ENCODE measurements around the gene PLG.

Gene PLG

DNA sequence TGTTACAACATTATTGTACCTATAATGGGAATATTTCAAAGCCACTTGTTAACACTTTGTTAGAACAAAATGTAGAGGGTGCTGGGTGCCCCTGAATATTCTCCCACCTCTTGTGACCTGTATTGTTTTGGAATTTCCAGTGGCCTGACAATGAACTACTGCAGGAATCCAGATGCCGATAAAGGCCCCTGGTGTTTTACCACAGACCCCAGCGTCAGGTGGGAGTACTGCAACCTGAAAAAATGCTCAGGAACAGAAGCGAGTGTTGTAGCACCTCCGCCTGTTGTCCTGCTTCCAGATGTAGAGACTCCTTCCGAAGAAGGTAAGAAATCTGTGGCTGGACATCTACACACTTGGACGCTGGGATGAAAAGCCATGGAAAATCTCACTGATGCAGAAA, 28.9 kb downstream of the PLG start:
- H3K27ac ChIP-seq (ENCODE audit: extremely low read depth, low read depth, low read length) = no peak overlapping the region
- no peaks in the 10 kb centered on the region for H3K4me1 ChIP-seq (ENCODE audit: control insufficient read depth, insufficient read depth, low read length)
- H3K36me3 ChIP-seq (ENCODE audit: control insufficient read depth in 2 of 2, insufficient read depth in 1 of 2, low read length in 2 of 2) = no peaks in the 10 kb centered on the region
- TF ChIP-seq GFI1B (tag by site-specific recombination; IDR thresholded peaks at IDR 0.05) = no peak
- TF ChIP-seq ZNF114 (tag by site-specific recombination; IDR thresholded peaks at IDR 0.05) = no peak
- TF ChIP-seq, protein P1, sequence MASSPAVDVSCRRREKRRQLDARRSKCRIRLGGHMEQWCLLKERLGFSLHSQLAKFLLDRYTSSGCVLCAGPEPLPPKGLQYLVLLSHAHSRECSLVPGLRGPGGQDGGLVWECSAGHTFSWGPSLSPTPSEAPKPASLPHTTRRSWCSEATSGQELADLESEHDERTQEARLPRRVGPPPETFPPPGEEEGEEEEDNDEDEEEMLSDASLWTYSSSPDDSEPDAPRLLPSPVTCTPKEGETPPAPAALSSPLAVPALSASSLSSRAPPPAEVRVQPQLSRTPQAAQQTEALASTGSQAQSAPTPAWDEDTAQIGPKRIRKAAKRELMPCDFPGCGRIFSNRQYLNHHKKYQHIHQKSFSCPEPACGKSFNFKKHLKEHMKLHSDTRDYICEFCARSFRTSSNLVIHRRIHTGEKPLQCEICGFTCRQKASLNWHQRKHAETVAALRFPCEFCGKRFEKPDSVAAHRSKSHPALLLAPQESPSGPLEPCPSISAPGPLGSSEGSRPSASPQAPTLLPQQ (tag by site-specific recombination; IDR thresholded peaks at IDR 0.05) = no peak
- TF ChIP-seq PRDM1 (tag by site-specific recombination; IDR thresholded peaks at IDR 0.05) = no peak
- TF ChIP-seq ZNF544 (tag by site-specific recombination; IDR thresholded peaks at IDR 0.05) = no peak
- TF ChIP-seq, protein P2, sequence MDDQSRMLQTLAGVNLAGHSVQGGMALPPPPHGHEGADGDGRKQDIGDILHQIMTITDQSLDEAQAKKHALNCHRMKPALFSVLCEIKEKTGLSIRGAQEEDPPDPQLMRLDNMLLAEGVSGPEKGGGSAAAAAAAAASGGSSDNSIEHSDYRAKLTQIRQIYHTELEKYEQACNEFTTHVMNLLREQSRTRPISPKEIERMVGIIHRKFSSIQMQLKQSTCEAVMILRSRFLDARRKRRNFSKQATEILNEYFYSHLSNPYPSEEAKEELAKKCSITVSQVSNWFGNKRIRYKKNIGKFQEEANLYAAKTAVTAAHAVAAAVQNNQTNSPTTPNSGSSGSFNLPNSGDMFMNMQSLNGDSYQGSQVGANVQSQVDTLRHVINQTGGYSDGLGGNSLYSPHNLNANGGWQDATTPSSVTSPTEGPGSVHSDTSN (CRISPR knock-in tag; IDR thresholded peaks at IDR 0.05) = no peak
- TF ChIP-seq ZNF521 (tag by site-specific recombination; IDR thresholded peaks at IDR 0.05) = no peak
- TF ChIP-seq ZNF707 (tag by site-specific recombination; IDR thresholded peaks at IDR 0.05) = no peak
- no peak for TF ChIP-seq ZNF610 (tag by site-specific recombination; IDR thresholded peaks at IDR 0.05; ENCODE audit: borderline replicate concordance)
- no peak for TF ChIP-seq ZNF169 (tag by site-specific recombination; IDR thresholded peaks at IDR 0.05)
- TF ChIP-seq ZNF776 (tag by site-specific recombination; IDR thresholded peaks at IDR 0.05; ENCODE audit: borderline replicate concordance) = no peak
- no peak for TF ChIP-seq ZNF792 (tag by site-specific recombination; IDR thresholded peaks at IDR 0.05)
- TF ChIP-seq ZNF626 (tag by site-specific recombination; IDR thresholded peaks at IDR 0.05) = no peak
- no peak for TF ChIP-seq ZNF24 (tag by site-specific recombination; IDR thresholded peaks at IDR 0.05)
- TF ChIP-seq, protein P3, sequence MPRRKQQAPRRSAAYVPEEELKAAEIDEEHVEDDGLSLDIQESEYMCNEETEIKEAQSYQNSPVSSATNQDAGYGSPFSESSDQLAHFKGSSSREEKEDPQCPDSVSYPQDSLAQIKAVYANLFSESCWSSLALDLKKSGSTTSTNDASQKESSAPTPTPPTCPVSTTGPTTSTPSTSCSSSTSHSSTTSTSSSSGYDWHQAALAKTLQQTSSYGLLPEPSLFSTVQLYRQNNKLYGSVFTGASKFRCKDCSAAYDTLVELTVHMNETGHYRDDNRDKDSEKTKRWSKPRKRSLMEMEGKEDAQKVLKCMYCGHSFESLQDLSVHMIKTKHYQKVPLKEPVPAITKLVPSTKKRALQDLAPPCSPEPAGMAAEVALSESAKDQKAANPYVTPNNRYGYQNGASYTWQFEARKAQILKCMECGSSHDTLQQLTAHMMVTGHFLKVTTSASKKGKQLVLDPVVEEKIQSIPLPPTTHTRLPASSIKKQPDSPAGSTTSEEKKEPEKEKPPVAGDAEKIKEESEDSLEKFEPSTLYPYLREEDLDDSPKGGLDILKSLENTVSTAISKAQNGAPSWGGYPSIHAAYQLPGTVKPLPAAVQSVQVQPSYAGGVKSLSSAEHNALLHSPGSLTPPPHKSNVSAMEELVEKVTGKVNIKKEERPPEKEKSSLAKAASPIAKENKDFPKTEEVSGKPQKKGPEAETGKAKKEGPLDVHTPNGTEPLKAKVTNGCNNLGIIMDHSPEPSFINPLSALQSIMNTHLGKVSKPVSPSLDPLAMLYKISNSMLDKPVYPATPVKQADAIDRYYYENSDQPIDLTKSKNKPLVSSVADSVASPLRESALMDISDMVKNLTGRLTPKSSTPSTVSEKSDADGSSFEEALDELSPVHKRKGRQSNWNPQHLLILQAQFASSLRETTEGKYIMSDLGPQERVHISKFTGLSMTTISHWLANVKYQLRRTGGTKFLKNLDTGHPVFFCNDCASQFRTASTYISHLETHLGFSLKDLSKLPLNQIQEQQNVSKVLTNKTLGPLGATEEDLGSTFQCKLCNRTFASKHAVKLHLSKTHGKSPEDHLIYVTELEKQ (tag by site-specific recombination; IDR thresholded peaks at IDR 0.05; ENCODE audit: borderline replicate concordance) = no peak
- no peak for TF ChIP-seq ZNF837 (tag by site-specific recombination; IDR thresholded peaks at IDR 0.05)
- no peak for TF ChIP-seq ZNF654 (tag by site-specific recombination; IDR thresholded peaks at IDR 0.05; ENCODE audit: low read depth)
- ChIA-PET POLR2A (no interaction called here), CTCF (interaction anchor here (0.7 to 1.3 kb wide), 2 partner anchors 13 to 767 kb away, joined by 4 read pairs; no protein-coding TSS in a partner anchor)
- no peak overlapping the region for H3K4me3 ChIP-seq (ENCODE audit: low read depth, low read length)
- no peaks in the 10 kb centered on the region for H3K9me3 ChIP-seq (ENCODE audit: control insufficient read depth, insufficient read depth, low read depth, low read length)

DNA sequence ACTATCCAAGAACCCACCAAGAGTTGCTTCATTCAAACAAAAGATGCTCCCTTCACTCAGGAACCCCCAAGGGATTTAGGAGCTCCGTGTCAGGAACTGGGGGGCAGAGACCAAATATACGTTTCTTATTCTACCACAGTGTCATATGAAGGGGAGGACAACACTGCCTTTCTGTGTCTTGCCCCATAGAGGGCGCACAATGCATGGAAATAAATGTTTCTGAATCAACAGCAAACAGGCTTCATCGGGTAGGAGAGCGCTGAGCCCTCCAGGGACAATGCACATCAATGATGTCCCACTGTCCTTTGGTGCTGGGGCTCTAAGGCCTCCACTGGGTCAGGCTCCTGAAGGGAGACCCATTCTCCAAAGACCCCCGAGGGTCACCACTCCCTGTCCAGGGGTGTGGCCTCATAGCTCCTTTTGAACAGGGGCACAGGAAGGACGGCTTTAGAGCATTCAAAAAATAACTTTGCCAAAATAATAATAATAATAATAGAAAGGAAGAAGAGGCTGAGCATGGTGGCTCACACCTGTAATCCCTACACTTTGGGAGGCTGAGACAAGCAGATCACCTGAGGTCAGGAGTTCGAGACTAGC, 31.1 kb downstream of the PLG start:
- no peaks in the 10 kb centered on the region for H3K4me1 ChIP-seq (ENCODE audit: control insufficient read depth, insufficient read depth, low read length)
- POLR2A ChIA-PET = interaction anchor here (0.5 kb wide), 1 partner anchor 541 kb away, joined by 4 read pairs; the partner anchor contains the start of gene AGPAT4
- no peaks in the 10 kb centered on the region for H3K9me3 ChIP-seq (ENCODE audit: control insufficient read depth, insufficient read depth, low read depth, low read length)
- H3K36me3 ChIP-seq (ENCODE audit: control insufficient read depth in 2 of 2, insufficient read depth in 1 of 2, low read length in 2 of 2) = no peaks in the 10 kb centered on the region
- peak; percentile 51 for TF ChIP-seq ZNF654 (tag by site-specific recombination; IDR thresholded peaks at IDR 0.05; ENCODE audit: low read depth)
- no peak for TF ChIP-seq YY2 (tag by site-specific recombination; IDR thresholded peaks at IDR 0.05)
- no peak for TF ChIP-seq ZNF426 (tag by site-specific recombination; IDR thresholded peaks at IDR 0.05)
- CTCF ChIA-PET = interaction anchor here (0.6 to 4.0 kb wide), 44 partner anchors 9 to 956 kb away, joined by 3 to 49 read pairs (median 4); no protein-coding TSS in a partner anchor
- no peak overlapping the region for H3K27ac ChIP-seq (ENCODE audit: extremely low read depth, low read depth, low read length)
- H3K4me3 ChIP-seq (ENCODE audit: low read depth, low read length) = no peak overlapping the region
